A673 (cell line): ENCODE results near the gene LRRC4B. TPM values are rescaled to one million over a fixed set of nuclear protein-coding genes. Genes with fewer than 3 reads are reported as not detected.
A peak's percentile ranks its signal among the peaks of the same experiment; 100 is the strongest.
"Not testable (repeated sequence)": the region's sequence is repeated elsewhere in the genome, so short reads cannot be mapped to it uniquely, and the experiment has no call there.

ENCODE experiments used
- Bru-seq: library from RNA; stranded (reverse); fragments of 400-500 nt; gene quantifications from one replicate; lab custom pipeline; 2021; lab: Mats Ljungman, UMichigan
- BruChase-seq, 2 experiments: library from RNA; stranded (reverse); fragments of 400-500 nt; gene quantifications; one replicate each; lab custom pipeline; 2021; lab: Mats Ljungman, UMichigan
- BruUV-seq: library from RNA; stranded (reverse); fragments of 400-500 nt; replicated peaks from 2 replicates; lab custom pipeline; 2021; lab: Mats Ljungman, UMichigan
- CTCF ChIA-PET: fragments of 300-600 bp; sonication (Branson Sonifier 250); formaldehyde crosslinking; loops from one replicate; lab custom pipeline; 2022; ENCODE audit warnings: antibody characterized with exemption; lab: Charles Lee
- POLR2A ChIA-PET: fragments of 300-600 bp; sonication (Branson Sonifier 250); formaldehyde crosslinking; loops from one replicate; lab custom pipeline; 2022; ENCODE audit warnings: antibody characterized with exemption; ENCODE audit not compliant: low non-redundant PET; lab: Charles Lee
- DNase-seq: peaks from one replicate; pipeline ENCODE4 v3.0.0-alpha.2; 2015; ENCODE audit warnings: low spot score
- H3K27ac ChIP-seq: fragments of 200-600 bp; sonication (generic); 2 replicates; pipeline ENCODE4 v1.5.1; 2016; ENCODE audit warnings: mixed run types, low read depth, mild to moderate bottlenecking, mixed read lengths, antibody characterized with exemption, low read length; ENCODE audit not compliant: poor library complexity, severe bottlenecking
- H3K27me3 ChIP-seq: fragments of 200-600 bp; sonication (generic); replicated peaks from 2 replicates; pipeline ENCODE4 v1.6.1; 2017; ENCODE audit warnings: mixed run types, low read depth, mild to moderate bottlenecking, mixed read lengths, antibody characterized with exemption, low read length; ENCODE audit not compliant: insufficient read depth, poor library complexity
- H3K36me3 ChIP-seq: fragments of 200-600 bp; sonication (generic); 2 replicates; pipeline ENCODE4 v1.6.1; 2016; ENCODE audit warnings: mixed run types, mild to moderate bottlenecking, mixed read lengths, antibody characterized with exemption, low read length; ENCODE audit not compliant: insufficient read depth, poor library complexity, severe bottlenecking
- H3K4me1 ChIP-seq: fragments of 200-600 bp; sonication (generic); 2 replicates; pipeline ENCODE4 v1.6.1; 2017; ENCODE audit warnings: mixed run types, mild to moderate bottlenecking, mixed read lengths, antibody characterized with exemption, low read length; ENCODE audit not compliant: insufficient read depth, poor library complexity, severe bottlenecking
- H3K4me3 ChIP-seq: fragments of 200-600 bp; sonication (generic); 2 replicates; pipeline ENCODE4 v1.5.1; 2016; ENCODE audit warnings: low read depth, mixed run types, mild to moderate bottlenecking, mixed read lengths, low read length; ENCODE audit not compliant: poor library complexity, severe bottlenecking
- H3K9me3 ChIP-seq: fragments of 200-600 bp; sonication (generic); 2 replicates; pipeline ENCODE4 v1.6.1; 2016; ENCODE audit warnings: mixed run types, low read depth, mild to moderate bottlenecking, mixed read lengths, antibody characterized with exemption, low read length; ENCODE audit not compliant: poor library complexity, severe bottlenecking
- EZH2 ChIP-seq: fragments of 200-600 bp; sonication (generic); IDR thresholded peaks from 2 replicates; pipeline ENCODE4 v1.6.1; 2017; ENCODE audit warnings: borderline replicate concordance, low read depth, mild to moderate bottlenecking, mixed read lengths, antibody characterized with exemption, low read length; ENCODE audit not compliant: poor library complexity, severe bottlenecking
- intact Hi-C: fragments of 100-400 bp; cut with micrococcal nuclease; formaldehyde crosslinking; loops from one replicate; pipeline ENCODE4 v1.10.0; 2022; ENCODE audit not compliant: unreplicated experiment
- long read RNA-seq: library from polyadenylated mRNA; stranded (forward); transcript quantifications from one replicate; pipeline ENCODE4 v2.0.0, GENCODE V29; 2022
- total RNA-seq: library from RNA; stranded (reverse); gene quantifications from 2 replicates; pipeline ENCODE4 v1.2.3, GENCODE V29; 2021
- TF ChIP-seq, protein P1 (sequence below): fragments of 300-800, 200-600 bp; sonication (generic); conservative IDR thresholded peaks from 2 replicates; pipeline ENCODE4 v1.5.1; 2017; ENCODE audit warnings: low read depth, mild to moderate bottlenecking, antibody characterized with exemption, low read length, moderate library complexity, mixed read lengths

The LRRC4B gene
- total RNA-seq (23.1 and 24.9 TPM in 2 replicates), Bru-seq, nascent RNA (percentile 45 among the genes with signal in this experiment), BruChase-seq, experiment 1, labeled RNA remaining after a 2-hour chase (percentile 51 among the genes with signal in this experiment), BruChase-seq, experiment 2, labeled RNA remaining after a 6-hour chase (percentile 58 among the genes with signal in this experiment)
- long read RNA-seq, partial matches to known transcripts, result 2 of 4 reads
- long read RNA-seq, other reads (novel, unspliced or antisense), result 2 of 4 reads

GRCh38 chr19:50567882-50568727 is at the start of gene LRRC4B:
Gene LRRC4B (minus strand): TSS chr19:50568435. CDS start chr19:50548838, 19,597 bp downstream.
- peak; percentile 70 for DNase-seq
- CTCF ChIA-PET, result no interaction called here
- H3K4me3 ChIP-seq, result peak within 1 kb of the TSS; percentile 56

DNA sequence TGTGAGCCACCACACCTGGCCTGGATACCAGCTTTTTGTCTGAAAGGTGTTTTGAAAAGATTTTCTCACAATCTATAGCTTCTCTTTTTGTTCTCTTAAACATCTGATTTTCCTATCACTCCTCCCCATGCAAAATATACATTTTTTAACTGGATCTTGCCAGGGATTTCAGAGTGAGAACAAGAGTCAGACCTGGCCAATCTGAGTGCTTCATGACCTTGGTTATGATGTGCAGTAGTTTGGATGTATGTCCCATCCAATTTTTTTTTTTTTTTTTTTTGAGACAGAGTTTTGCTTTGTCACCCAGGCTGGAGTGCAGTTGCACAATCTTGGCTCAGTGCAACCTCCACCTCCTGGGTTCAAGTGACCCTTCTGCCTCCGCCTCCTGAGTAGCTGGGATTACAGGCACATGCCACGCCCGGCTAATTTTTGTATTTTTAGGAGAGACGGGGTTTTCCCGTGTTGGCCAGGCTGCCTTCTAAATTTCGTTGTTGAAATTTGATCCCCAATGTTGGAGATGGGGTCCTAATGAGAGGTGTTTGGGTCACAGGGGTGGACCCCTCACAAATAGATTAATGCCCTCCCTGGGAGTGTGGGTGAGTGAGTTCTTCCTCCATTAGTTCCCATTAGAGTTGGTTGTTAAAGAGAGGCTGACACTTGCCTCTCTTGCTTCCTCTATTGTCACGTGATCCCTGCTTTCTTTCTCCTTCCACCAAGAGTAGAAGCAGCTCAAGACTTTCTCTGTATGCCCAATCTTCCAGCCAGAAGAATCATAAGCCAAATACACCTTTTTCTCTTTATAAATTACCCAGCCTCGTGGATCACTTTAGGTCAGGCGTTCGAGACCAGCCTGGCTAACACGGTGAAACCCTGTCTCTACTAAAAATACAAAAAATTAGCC is 44.5 kb upstream of the LRRC4B start:
- H3K27me3 ChIP-seq, H3K4me1 ChIP-seq, BruUV-seq, intact Hi-C loops, DNase-seq, H3K4me3 ChIP-seq, H3K27ac ChIP-seq, H3K9me3 ChIP-seq, POLR2A ChIA-PET, H3K36me3 ChIP-seq, CTCF ChIA-PET: not testable (repeated sequence)

More at GRCh38 chr19:50567882-50568727, at the start of gene LRRC4B:
- intact Hi-C loops, result no loop called here
- Histone ChIP-seq H3K36me3 (no peaks in the 10 kb centered on the region), H3K27ac (no peak within 1 kb of the TSS), H3K27me3 (peaks cover 4% of the 10 kb centered on the region), H3K9me3 (no peaks in the 10 kb centered on the region), H3K4me1 (peaks cover 14% of the 10 kb centered on the region)
- POLR2A ChIA-PET, result no interaction called here
- no TSS peak for BruUV-seq
- TF ChIP-seq, protein P1, sequence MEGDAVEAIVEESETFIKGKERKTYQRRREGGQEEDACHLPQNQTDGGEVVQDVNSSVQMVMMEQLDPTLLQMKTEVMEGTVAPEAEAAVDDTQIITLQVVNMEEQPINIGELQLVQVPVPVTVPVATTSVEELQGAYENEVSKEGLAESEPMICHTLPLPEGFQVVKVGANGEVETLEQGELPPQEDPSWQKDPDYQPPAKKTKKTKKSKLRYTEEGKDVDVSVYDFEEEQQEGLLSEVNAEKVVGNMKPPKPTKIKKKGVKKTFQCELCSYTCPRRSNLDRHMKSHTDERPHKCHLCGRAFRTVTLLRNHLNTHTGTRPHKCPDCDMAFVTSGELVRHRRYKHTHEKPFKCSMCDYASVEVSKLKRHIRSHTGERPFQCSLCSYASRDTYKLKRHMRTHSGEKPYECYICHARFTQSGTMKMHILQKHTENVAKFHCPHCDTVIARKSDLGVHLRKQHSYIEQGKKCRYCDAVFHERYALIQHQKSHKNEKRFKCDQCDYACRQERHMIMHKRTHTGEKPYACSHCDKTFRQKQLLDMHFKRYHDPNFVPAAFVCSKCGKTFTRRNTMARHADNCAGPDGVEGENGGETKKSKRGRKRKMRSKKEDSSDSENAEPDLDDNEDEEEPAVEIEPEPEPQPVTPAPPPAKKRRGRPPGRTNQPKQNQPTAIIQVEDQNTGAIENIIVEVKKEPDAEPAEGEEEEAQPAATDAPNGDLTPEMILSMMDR, result no peak
- TF ChIP-seq EZH2, result no peak

DNA sequence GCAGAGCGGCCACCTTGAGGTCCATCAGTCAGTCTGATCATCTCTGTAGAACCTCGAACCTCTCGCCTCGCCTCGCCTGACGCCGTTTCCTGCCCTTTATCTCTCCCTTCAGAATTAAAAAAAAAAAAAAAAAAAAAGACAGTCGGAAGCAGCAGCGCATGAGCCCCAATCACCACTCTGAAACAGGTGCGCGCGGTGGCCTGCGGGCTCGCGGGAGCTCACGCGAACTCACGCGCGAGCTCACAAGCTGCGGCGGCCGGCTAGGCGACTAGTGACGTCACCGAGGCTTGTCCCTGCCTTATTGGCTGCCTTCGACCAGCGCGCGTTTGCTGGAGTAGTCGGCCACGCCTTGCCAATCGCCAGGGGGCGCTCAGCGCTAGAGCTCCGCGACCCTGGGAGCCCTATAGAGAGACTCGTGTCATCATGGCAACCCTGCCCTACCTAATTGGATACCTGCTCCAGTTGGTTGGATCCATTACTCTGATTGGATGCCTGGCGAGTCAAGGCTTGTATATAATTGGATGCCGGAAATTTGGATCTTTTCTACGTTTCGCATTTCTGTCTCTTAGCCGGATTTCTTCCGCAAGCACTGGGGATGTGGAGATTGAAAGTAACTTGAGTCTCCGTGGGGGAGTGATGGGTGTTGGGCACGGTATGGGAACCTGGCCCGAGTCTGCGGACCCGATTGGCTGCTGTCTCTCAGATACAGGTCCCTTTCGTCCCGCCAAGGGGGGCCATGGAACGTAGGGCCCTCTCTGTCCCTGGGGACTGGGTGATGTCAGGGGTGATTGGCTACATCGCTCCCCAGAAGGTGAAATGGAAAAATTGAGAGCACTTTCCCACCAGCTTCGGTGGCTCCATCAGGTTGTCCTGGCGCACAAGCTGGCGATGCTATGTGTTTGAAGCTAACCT is 39.9 kb upstream of the LRRC4B start:
- Histone ChIP-seq H3K9me3 (no peaks in the 10 kb centered on the region), H3K27ac (no peak overlapping the region), H3K4me3 (peak overlapping the region; percentile 38), H3K4me1 (peaks cover 5% of the 10 kb centered on the region), H3K36me3 (no peaks in the 10 kb centered on the region), H3K27me3 (no peaks in the 10 kb centered on the region)
- CTCF ChIA-PET, result interaction anchor here (0.7 to 1.5 kb wide), 6 partner anchors 19 to 314 kb away, joined by 3 to 11 read pairs (median 7); no protein-coding TSS in a partner anchor
- no TSS peak for BruUV-seq
- intact Hi-C loops, result loop anchor here (2.0 kb wide), 1 partner anchor 175 kb away; no protein-coding TSS in a partner anchor
- peak; percentile 98 for DNase-seq
- POLR2A ChIA-PET, result interaction anchor here (0.7 kb wide), 1 partner anchor 955 kb away, joined by 8 read pairs; no protein-coding TSS in a partner anchor
- TF ChIP-seq, protein P1, result peak; percentile 96
- no peak for TF ChIP-seq EZH2
